SK-N-SH treated with all-trans-retinoic acid at 6 μM for 48 hours (cell line): ENCODE measurements around the gene ACAP2.
"Not testable (repeated sequence)": the region's sequence is repeated elsewhere in the genome, so short reads cannot be mapped to it uniquely, and the experiment has no call there.

Experiments
- ATAC-seq: fragments of 200-7000 bp; cut with Tn5 transposase; 3 replicates; pipeline ENCODE4 v1.9.1; 2020; ENCODE audit warnings: mild to moderate bottlenecking, moderate library complexity
- ARNTL ChIP-seq: fragments of 450-650 bp; formaldehyde crosslinking; IDR thresholded peaks from 2 replicates; pipeline ENCODE4 v1.5.0; 2020; ENCODE audit warnings: low read depth, mild to moderate bottlenecking, moderate library complexity, borderline replicate concordance
- BACH2 ChIP-seq: fragments of 250-450 bp; sonication (Bioruptor Pico); IDR thresholded peaks from 2 replicates; pipeline ENCODE4 v1.9.0; 2021; ENCODE audit warnings: mild to moderate bottlenecking, borderline replicate concordance
- CSDC2 ChIP-seq: fragments of 250-450 bp; sonication (Bioruptor Pico); IDR thresholded peaks from 2 replicates; pipeline ENCODE4 v1.5.0; 2020; ENCODE audit warnings: mild to moderate bottlenecking, moderate library complexity
- CSRNP3 ChIP-seq: fragments of 250-450 bp; sonication (Bioruptor Pico); IDR thresholded peaks from 2 replicates; pipeline ENCODE4 v1.5.1; 2021; ENCODE audit warnings: mild to moderate bottlenecking, moderate library complexity
- GLIS3 ChIP-seq: fragments of 250-450 bp; sonication (Bioruptor Pico); IDR thresholded peaks from 2 replicates; pipeline ENCODE4 v1.5.0; 2020; ENCODE audit warnings: mild to moderate bottlenecking, moderate library complexity
- ISL1 ChIP-seq: fragments of 250-450 bp; sonication (Bioruptor Pico); IDR thresholded peaks from 2 replicates; pipeline ENCODE4 v2.1.2; 2022; ENCODE audit warnings: mild to moderate bottlenecking, moderate library complexity
- OSR1 ChIP-seq: fragments of 250-450 bp; sonication (Bioruptor Pico); IDR thresholded peaks from 2 replicates; pipeline ENCODE4 v1.8.0; 2022; ENCODE audit warnings: moderate library complexity, mild to moderate bottlenecking, inconsistent platforms
- PATZ1 ChIP-seq: fragments of 250-450 bp; sonication (Bioruptor Pico); IDR thresholded peaks from 2 replicates; pipeline ENCODE4 v1.8.0; 2020; ENCODE audit warnings: mild to moderate bottlenecking, moderate library complexity, borderline replicate concordance
- RARB ChIP-seq: fragments of 250-450 bp; sonication (Bioruptor Pico); IDR thresholded peaks from 2 replicates; pipeline ENCODE4 v1.8.0; 2021; ENCODE audit warnings: mild to moderate bottlenecking, moderate library complexity
- SNAI2 ChIP-seq: fragments of 250-450 bp; sonication (Bioruptor Pico); IDR thresholded peaks from 2 replicates; pipeline ENCODE4 v1.5.0; 2020; ENCODE audit warnings: mild to moderate bottlenecking, moderate library complexity
- TOX ChIP-seq: fragments of 250-450 bp; sonication (Bioruptor Pico); IDR thresholded peaks from 2 replicates; pipeline ENCODE4 v1.8.0; 2021; ENCODE audit warnings: mild to moderate bottlenecking, moderate library complexity, borderline replicate concordance
- TSHZ2 ChIP-seq: fragments of 250-450 bp; sonication (Bioruptor Pico); IDR thresholded peaks from 2 replicates; pipeline ENCODE4 v1.5.0; 2020; ENCODE audit warnings: mild to moderate bottlenecking, moderate library complexity
- ZC3H10 ChIP-seq: fragments of 250-450 bp; sonication (Bioruptor Pico); IDR thresholded peaks from 2 replicates; pipeline ENCODE4 v1.5.1; 2021; ENCODE audit warnings: mild to moderate bottlenecking, moderate library complexity
- ZFP3 ChIP-seq: fragments of 250-450 bp; sonication (Bioruptor Pico); IDR thresholded peaks from 2 replicates; pipeline ENCODE4 v1.5.0; 2020; ENCODE audit warnings: mild to moderate bottlenecking, moderate library complexity
- ZFP30 ChIP-seq: fragments of 450-650 bp; formaldehyde crosslinking; IDR thresholded peaks from 2 replicates; pipeline ENCODE4 v1.5.0; 2022; ENCODE audit warnings: mild to moderate bottlenecking, moderate library complexity
- ZNF565 ChIP-seq: fragments of 450-650 bp; formaldehyde crosslinking; conservative IDR thresholded peaks from 2 replicates; pipeline ENCODE4 v1.5.0; 2020; ENCODE audit warnings: low read depth, mild to moderate bottlenecking, moderate library complexity
- ZNF70 ChIP-seq: fragments of 450-650 bp; formaldehyde crosslinking; IDR thresholded peaks from 2 replicates; pipeline ENCODE4 v1.5.0; 2020; ENCODE audit warnings: mild to moderate bottlenecking, moderate library complexity
- TF ChIP-seq, protein P1 (sequence below): fragments of 250-450 bp; sonication (Bioruptor Pico); IDR thresholded peaks from 2 replicates; pipeline ENCODE4 v1.8.0; 2021; ENCODE audit warnings: low read depth, mild to moderate bottlenecking, moderate library complexity, borderline replicate concordance

ACAP2 gene

GRCh38 chr3:195296662-195297061, 146.2 kb downstream of the ACAP2 start:
- no peak for ATAC-seq

GRCh38 chr3:195291121-195291520, 151.7 kb downstream of the ACAP2 start:
- no peak for ATAC-seq
- TF ChIP-seq SNAI2 (CRISPR knock-in tag) (no peak), ARNTL (CRISPR knock-in tag) (no peak)

More at GRCh38 chr3:195296662-195297061, 146.2 kb downstream of the ACAP2 start:
- no peak for TF ChIP-seq TSHZ2 (CRISPR knock-in tag)
- no peak for TF ChIP-seq ISL1 (CRISPR knock-in tag)
- TF ChIP-seq, all 23 proteins: peak for 0

- ATAC-seq, result not testable (repeated sequence)
Measured at GRCh38 chr3:195290643-195291042, 152.2 kb downstream of the ACAP2 start.

- ATAC-seq, result peak; percentile 75
Measured at GRCh38 chr3:195286115-195286872, 156.5 kb downstream of the ACAP2 start.

DNA sequence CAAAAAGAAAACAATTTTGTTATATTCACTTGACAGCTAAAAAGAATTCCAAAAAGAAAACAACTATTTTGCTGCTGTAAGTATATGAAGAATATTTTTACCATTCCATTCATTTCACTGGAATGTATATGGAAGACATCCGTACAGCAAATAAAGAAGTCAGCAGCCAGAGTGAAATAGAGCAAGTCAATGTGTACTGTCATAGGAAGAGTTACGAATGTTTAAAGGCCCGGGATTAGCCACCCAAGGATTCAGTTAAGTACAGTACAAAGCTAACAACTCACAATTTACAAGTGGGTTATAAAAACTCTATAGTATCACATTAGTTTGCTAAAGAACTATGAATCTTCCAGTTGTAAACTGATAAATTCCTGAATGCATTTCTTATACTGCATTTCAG, 157.4 kb downstream of the ACAP2 start:
- ATAC-seq, result no peak
- TF ChIP-seq SNAI2 (CRISPR knock-in tag) (no peak), ZNF565 (no peak), TSHZ2 (CRISPR knock-in tag) (no peak), ZNF70 (CRISPR knock-in tag) (no peak), OSR1 (no peak), ZFP30 (CRISPR knock-in tag) (no peak), ZFP3 (CRISPR knock-in tag) (no peak), RARB (CRISPR knock-in tag) (no peak), ZC3H10 (CRISPR knock-in tag) (no peak), CSDC2 (no peak), BACH2 (CRISPR knock-in tag) (no peak)
- TF ChIP-seq, protein P1, sequence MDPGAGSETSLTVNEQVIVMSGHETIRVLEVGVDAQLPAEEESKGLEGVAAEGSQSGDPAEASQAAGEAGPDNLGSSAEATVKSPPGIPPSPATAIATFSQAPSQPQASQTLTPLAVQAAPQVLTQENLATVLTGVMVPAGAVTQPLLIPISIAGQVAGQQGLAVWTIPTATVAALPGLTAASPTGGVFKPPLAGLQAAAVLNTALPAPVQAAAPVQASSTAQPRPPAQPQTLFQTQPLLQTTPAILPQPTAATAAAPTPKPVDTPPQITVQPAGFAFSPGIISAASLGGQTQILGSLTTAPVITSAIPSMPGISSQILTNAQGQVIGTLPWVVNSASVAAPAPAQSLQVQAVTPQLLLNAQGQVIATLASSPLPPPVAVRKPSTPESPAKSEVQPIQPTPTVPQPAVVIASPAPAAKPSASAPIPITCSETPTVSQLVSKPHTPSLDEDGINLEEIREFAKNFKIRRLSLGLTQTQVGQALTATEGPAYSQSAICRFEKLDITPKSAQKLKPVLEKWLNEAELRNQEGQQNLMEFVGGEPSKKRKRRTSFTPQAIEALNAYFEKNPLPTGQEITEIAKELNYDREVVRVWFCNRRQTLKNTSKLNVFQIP, result no peak

More at GRCh38 chr3:195286115-195286872, 156.5 kb downstream of the ACAP2 start:
- TF ChIP-seq ZFP30 (CRISPR knock-in tag), result no peak
- TF ChIP-seq ISL1 (CRISPR knock-in tag), result no peak
- TF ChIP-seq PATZ1, result no peak
- no peak for TF ChIP-seq CSRNP3 (CRISPR knock-in tag)
- no peak for TF ChIP-seq GLIS3
- no peak for TF ChIP-seq ARNTL (CRISPR knock-in tag)
- TF ChIP-seq OSR1, result no peak
- TF ChIP-seq TOX (CRISPR knock-in tag), result no peak
